NT2/D1 (cell line): ENCODE results near the gene CDC14C.

Experiments
- DNase-seq: peaks from one replicate; pipeline ENCODE4 v3.0.0-alpha.2; 2011; ENCODE audit warnings: low read depth, low spot score
- H3K27me3 ChIP-seq: 2 replicates; pipeline ENCODE4 v1.6.0; 2011; ENCODE audit warnings: mild to moderate bottlenecking; ENCODE audit not compliant: insufficient read length, insufficient read depth
- H3K36me3 ChIP-seq: 2 replicates; pipeline ENCODE4 v1.6.1; 2011; ENCODE audit warnings: mild to moderate bottlenecking, low read length, mixed read lengths; ENCODE audit not compliant: insufficient read depth, insufficient read length
- H3K4me1 ChIP-seq: 2 replicates; pipeline ENCODE4 v1.5.1; 2011; ENCODE audit not compliant: insufficient read depth, insufficient read length
- H3K4me3 ChIP-seq: 2 replicates; pipeline ENCODE4 v1.5.1; 2011; ENCODE audit warnings: low read depth; ENCODE audit not compliant: insufficient read length
- H3K9ac ChIP-seq: 2 replicates; pipeline ENCODE4 v1.6.0; 2011; ENCODE audit warnings: low read depth; ENCODE audit not compliant: insufficient read length
- H3K9me3 ChIP-seq: 2 replicates; pipeline ENCODE4 v1.5.1; 2011; ENCODE audit warnings: mild to moderate bottlenecking, low read length; ENCODE audit not compliant: insufficient read depth
- SUZ12 ChIP-seq: IDR thresholded peaks from 2 replicates; pipeline ENCODE4 v1.6.1; 2011; ENCODE audit not compliant: insufficient read length, insufficient read depth; ENCODE audit errors: extremely low read depth
- YY1 ChIP-seq: IDR thresholded peaks from 2 replicates; pipeline ENCODE4 v1.6.1; 2011; ENCODE audit not compliant: insufficient read length, insufficient read depth
- ZNF274 ChIP-seq: IDR thresholded peaks from 2 replicates; pipeline ENCODE4 v1.6.1; 2011; ENCODE audit warnings: mild to moderate bottlenecking, low read depth, low read length

The CDC14C gene

GRCh38 chr7:48943279-48943990 lies 19.1 kb downstream of the CDC14C start:
- H3K9me3 ChIP-seq, result peaks cover 6% of the 10 kb centered on the region; the same call in 1 of the 2 replicates
- H3K4me3 ChIP-seq, result no peak overlapping the region
- DNase-seq, result no peak

GRCh38 chr7:48955916-48956315 lies 31.6 kb downstream of the CDC14C start:
- TF ChIP-seq YY1 (no peak), ZNF274 (no peak), SUZ12 (no peak)
- Histone ChIP-seq H3K9ac (no peak overlapping the region), H3K4me1 (no peaks in the 10 kb centered on the region), H3K27me3 (no peaks in the 10 kb centered on the region), H3K36me3 (no peaks in the 10 kb centered on the region), H3K4me3 (no peak overlapping the region), H3K9me3 (no peaks in the 10 kb centered on the region)
- no peak for DNase-seq

More at GRCh38 chr7:48943279-48943990, 19.1 kb downstream of the CDC14C start:
- H3K9ac ChIP-seq, result no peak overlapping the region
- no peaks in the 10 kb centered on the region for H3K4me1 ChIP-seq
- H3K36me3 ChIP-seq, result no peaks in the 10 kb centered on the region
- TF ChIP-seq SUZ12 (no peak), ZNF274 (no peak), YY1 (no peak)
- no peaks in the 10 kb centered on the region for H3K27me3 ChIP-seq

DNA sequence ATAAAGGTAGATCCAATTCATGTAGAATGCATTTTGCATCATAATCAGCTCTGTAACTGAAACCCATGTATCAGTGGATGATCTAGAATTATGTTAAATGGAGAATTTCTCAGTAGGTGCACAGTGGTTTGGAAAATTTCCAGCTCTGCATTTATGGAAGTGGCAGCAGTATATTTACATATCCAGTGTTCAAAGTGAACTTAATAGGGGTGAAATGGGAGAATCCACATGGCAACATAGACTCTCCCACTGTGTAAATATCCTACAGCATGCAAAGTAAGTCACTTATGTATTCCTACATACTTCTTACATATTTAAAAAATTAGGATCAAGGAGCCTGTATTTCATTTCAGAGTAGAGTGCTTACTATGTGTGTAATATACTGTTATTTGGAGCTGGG lies 35.3 kb downstream of the CDC14C start:
- Histone ChIP-seq H3K9me3 (no peaks in the 10 kb centered on the region), H3K9ac (no peak overlapping the region), H3K27me3 (no peaks in the 10 kb centered on the region), H3K36me3 (no peaks in the 10 kb centered on the region), H3K4me1 (no peaks in the 10 kb centered on the region), H3K4me3 (no peak overlapping the region)
- TF ChIP-seq ZNF274, result no peak
- no peak for TF ChIP-seq YY1
- no peak for TF ChIP-seq SUZ12
- no peak for DNase-seq

GRCh38 chr7:48962821-48963505 lies 38.6 kb downstream of the CDC14C start:
- no peaks in the 10 kb centered on the region for H3K9me3 ChIP-seq
- H3K9ac ChIP-seq, result no peak overlapping the region
- H3K4me3 ChIP-seq, result no peak overlapping the region
- TF ChIP-seq YY1 (no peak), SUZ12 (no peak), ZNF274 (no peak)
- H3K36me3 ChIP-seq, result no peaks in the 10 kb centered on the region
- H3K27me3 ChIP-seq, result no peaks in the 10 kb centered on the region
- DNase-seq, result peak; percentile 47
- H3K4me1 ChIP-seq, result no peaks in the 10 kb centered on the region

DNA sequence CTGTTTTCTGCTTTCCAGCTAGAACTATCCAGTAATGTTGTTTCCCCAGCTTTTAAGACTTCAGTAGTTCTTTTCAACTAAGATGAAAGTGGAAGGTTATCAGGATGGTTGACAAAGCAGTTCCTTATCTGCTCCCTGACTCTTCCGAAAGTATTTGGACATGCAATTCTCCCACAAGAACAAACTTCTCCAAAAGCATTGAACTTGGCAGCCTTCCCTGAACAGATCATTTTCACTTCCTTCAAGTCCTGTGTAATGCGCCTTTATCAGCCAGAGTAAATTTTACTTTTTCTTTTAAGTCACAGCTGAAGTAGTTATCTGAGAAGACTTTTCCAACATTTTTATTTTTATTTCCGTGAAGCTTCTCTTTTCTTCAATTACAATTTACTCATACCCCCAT lies 39.7 kb downstream of the CDC14C start:
- Histone ChIP-seq H3K9ac (no peak overlapping the region), H3K27me3 (no peaks in the 10 kb centered on the region), H3K4me3 (no peak overlapping the region), H3K9me3 (no peaks in the 10 kb centered on the region), H3K4me1 (no peaks in the 10 kb centered on the region), H3K36me3 (no peaks in the 10 kb centered on the region)
- no peak for DNase-seq
- TF ChIP-seq ZNF274 (no peak), SUZ12 (no peak), YY1 (no peak)

DNA sequence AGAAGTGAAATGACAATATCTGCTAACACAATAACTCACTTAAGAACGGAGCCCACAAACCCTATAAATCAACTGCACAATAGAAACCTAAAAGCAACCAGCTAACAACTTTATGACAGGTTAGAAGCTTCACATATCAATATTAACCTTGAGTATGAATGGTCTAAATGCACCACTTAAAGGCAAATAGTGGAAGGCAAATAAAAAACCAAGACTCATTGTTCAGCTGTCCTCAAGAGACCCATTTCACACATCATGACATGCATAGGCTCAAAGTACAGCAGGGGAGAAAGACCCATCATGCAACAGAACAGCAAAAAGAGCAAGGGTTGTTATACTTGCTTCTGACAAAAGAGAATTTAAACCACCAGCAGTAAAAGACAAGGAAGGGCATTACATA lies 46.8 kb downstream of the CDC14C start:
- no peak for DNase-seq
- H3K4me1 ChIP-seq, result no peaks in the 10 kb centered on the region
- H3K9me3 ChIP-seq, result no peaks in the 10 kb centered on the region; the same call in 1 of the 2 replicates
- H3K36me3 ChIP-seq, result no peaks in the 10 kb centered on the region
- TF ChIP-seq ZNF274 (no peak), SUZ12 (no peak), YY1 (no peak)
- no peak overlapping the region for H3K9ac ChIP-seq
- no peak overlapping the region for H3K4me3 ChIP-seq
- no peaks in the 10 kb centered on the region for H3K27me3 ChIP-seq

DNA sequence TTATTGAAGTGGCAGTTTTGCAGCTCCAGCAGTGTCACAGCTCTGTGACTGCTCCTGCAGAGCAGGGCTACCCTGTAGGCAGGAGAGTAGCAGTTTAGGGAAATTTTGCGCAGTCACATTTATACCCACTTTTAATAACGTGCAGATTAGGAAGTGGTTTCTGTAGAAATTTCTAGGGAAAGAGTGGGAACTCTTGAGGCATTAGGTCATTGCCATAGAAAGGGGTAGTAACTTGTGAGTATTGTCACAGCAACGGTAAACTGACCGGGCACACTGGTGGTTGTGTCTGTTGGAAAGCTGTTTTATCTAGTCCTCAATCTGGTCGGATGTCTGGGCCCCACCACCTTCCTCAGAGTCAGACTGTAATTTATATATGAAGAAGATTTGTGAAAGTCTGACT lies 51.9 kb downstream of the CDC14C start:
- H3K4me1 ChIP-seq, result no peaks in the 10 kb centered on the region
- no peak overlapping the region for H3K9ac ChIP-seq
- no peaks in the 10 kb centered on the region for H3K36me3 ChIP-seq
- no peak for DNase-seq
- no peaks in the 10 kb centered on the region for H3K27me3 ChIP-seq
- H3K9me3 ChIP-seq, result no peaks in the 10 kb centered on the region
- no peak for TF ChIP-seq SUZ12
- no peak overlapping the region for H3K4me3 ChIP-seq
